Hepatocyte (in vitro differentiated cells): ENCODE measurements around the gene NDUFA6. TPM values are rescaled to one million over a fixed set of nuclear protein-coding genes. Genes with fewer than 3 reads are reported as not detected.
A peak's percentile ranks its signal among the peaks of the same experiment; 100 is the strongest.

Experiments used
- DNase-seq: peaks from one replicate; pipeline ENCODE4 v3.0.0-alpha.2; 2016; ENCODE audit warnings: low spot score
- H2AFZ ChIP-seq: fragments of 200-600 bp; sonication (generic); 2 replicates; pipeline ENCODE4 v1.6.0; 2016; ENCODE audit warnings: antibody characterized with exemption, mild to moderate bottlenecking
- H3K27ac ChIP-seq: fragments of 200-600 bp; sonication (generic); 2 replicates; pipeline ENCODE4 v1.5.1; 2016; ENCODE audit warnings: mild to moderate bottlenecking
- H3K27me3 ChIP-seq: fragments of 200-600 bp; sonication (generic); 2 replicates; pipeline ENCODE4 v1.6.1; 2016
- H3K36me3 ChIP-seq: fragments of 200-600 bp; sonication (generic); replicated peaks from 2 replicates; pipeline ENCODE4 v1.5.1; 2016; ENCODE audit warnings: low read depth; ENCODE audit not compliant: insufficient read depth
- H3K4me1 ChIP-seq: fragments of 200-600 bp; sonication (generic); 2 replicates; pipeline ENCODE4 v1.5.1; 2016; ENCODE audit warnings: mild to moderate bottlenecking, moderate library complexity; ENCODE audit not compliant: insufficient read depth
- H3K4me2 ChIP-seq: fragments of 200-600 bp; sonication (generic); 2 replicates; pipeline ENCODE4 v1.6.0; 2016
- H3K4me3 ChIP-seq: fragments of 200-600 bp; sonication (generic); 2 replicates; pipeline ENCODE4 v1.5.1; 2016; ENCODE audit warnings: mild to moderate bottlenecking
- H3K79me2 ChIP-seq: fragments of 200-600 bp; sonication (generic); 2 replicates; pipeline ENCODE4 v1.6.0; 2017; ENCODE audit warnings: mild to moderate bottlenecking
- H3K9me2 ChIP-seq: fragments of 200-600 bp; sonication (generic); replicated peaks from 2 replicates; pipeline ENCODE4 v1.6.0; 2017; ENCODE audit warnings: mild to moderate bottlenecking; ENCODE audit not compliant: insufficient read depth
- H3K9me3 ChIP-seq: fragments of 200-600 bp; sonication (generic); 2 replicates; pipeline ENCODE4 v1.5.1; 2016; ENCODE audit warnings: low read depth, mild to moderate bottlenecking
- H4K20me1 ChIP-seq: fragments of 200-600 bp; sonication (generic); 2 replicates; pipeline ENCODE4 v1.6.0; 2016; ENCODE audit warnings: mild to moderate bottlenecking; ENCODE audit not compliant: insufficient read depth, poor library complexity, severe bottlenecking
- EZH2 ChIP-seq: fragments of 200-600 bp; sonication (generic); IDR thresholded peaks from 2 replicates; pipeline ENCODE4 v1.6.1; 2016; ENCODE audit warnings: antibody characterized with exemption, mild to moderate bottlenecking, borderline replicate concordance
- EZH2phosphoT487 ChIP-seq: fragments of 200-600 bp; sonication (generic); IDR thresholded peaks from one replicate; pipeline ENCODE4 v1.6.1; 2018; ENCODE audit warnings: antibody characterized with exemption, mild to moderate bottlenecking, low read depth, moderate library complexity; ENCODE audit not compliant: unreplicated experiment, severe bottlenecking
- WGBS: methylation state at CpG from one replicate; pipeline ENCODE4 v1.1.6; 2016; ENCODE audit warnings: low lambda C conversion rate; ENCODE audit errors: missing lambda C conversion rate; 5-methylcytosine and 5-hydroxymethylcytosine counted together
- polyA plus RNA-seq: library from polyadenylated mRNA; unstranded; fragments of >200 nt; fragmentation: Nextera tagmentation; extraction: Ambion mirVana; gene quantifications from 2 replicates; pipeline ENCODE4 v1.2.1, GENCODE V29; 2016
- total RNA-seq: library from RNA; depleted of rRNA; stranded (reverse); fragments of >200 nt; gene quantifications from 2 replicates; pipeline ENCODE4 v1.2.3, GENCODE V29; 2014
- TF ChIP-seq, protein P1 (sequence below): fragments of 200-600 bp; sonication (generic); IDR thresholded peaks from 2 replicates; pipeline ENCODE4 v1.5.1; 2016; ENCODE audit warnings: antibody characterized with exemption, mild to moderate bottlenecking; ENCODE audit not compliant: poor library complexity

NDUFA6 gene
- total and polyA plus RNA-seq, 2 experiments from 2014 or later, result 97.4 to 183 TPM

DNA sequence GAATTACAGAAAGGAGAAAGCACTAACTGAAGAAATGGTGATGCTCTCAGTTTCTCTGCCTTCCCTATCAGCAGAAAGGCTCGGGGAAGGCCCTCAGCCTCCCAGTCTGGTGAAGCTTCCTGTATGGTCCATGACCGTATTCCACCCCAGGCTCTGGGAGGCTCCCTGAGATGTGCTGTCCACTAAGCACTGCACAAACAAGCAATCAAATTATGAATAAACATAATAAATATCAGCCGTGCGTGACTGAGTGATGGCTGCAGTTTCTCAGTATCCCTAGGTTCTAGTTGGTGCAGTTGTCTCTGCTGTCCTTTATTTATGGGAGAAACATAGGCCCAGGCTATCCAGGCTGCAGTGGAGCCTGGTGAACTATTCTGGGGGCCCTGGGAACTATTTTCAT is 7.5 kb downstream of the NDUFA6 start:
- 94% methylated on average over 4 of the region's 4 CpGs for WGBS
- Histone ChIP-seq H3K36me3 (no peaks in the 10 kb centered on the region), H3K27me3 (no peaks in the 10 kb centered on the region), H2AFZ (no peak overlapping the region), H3K4me1 (peaks cover 15% of the 10 kb centered on the region), H3K79me2 (peaks cover 71% of the 10 kb centered on the region), H3K4me3 (no peak overlapping the region), H3K9me2 (no peaks in the 10 kb centered on the region), H3K9me3 (no peaks in the 10 kb centered on the region), H4K20me1 (peaks cover 7% of the 10 kb centered on the region), H3K27ac (no peak overlapping the region), H3K4me2 (no peak overlapping the region)
- no peak for DNase-seq
- TF ChIP-seq EZH2phosphoT487 (no peak), EZH2 (no peak)
- TF ChIP-seq, protein P1, sequence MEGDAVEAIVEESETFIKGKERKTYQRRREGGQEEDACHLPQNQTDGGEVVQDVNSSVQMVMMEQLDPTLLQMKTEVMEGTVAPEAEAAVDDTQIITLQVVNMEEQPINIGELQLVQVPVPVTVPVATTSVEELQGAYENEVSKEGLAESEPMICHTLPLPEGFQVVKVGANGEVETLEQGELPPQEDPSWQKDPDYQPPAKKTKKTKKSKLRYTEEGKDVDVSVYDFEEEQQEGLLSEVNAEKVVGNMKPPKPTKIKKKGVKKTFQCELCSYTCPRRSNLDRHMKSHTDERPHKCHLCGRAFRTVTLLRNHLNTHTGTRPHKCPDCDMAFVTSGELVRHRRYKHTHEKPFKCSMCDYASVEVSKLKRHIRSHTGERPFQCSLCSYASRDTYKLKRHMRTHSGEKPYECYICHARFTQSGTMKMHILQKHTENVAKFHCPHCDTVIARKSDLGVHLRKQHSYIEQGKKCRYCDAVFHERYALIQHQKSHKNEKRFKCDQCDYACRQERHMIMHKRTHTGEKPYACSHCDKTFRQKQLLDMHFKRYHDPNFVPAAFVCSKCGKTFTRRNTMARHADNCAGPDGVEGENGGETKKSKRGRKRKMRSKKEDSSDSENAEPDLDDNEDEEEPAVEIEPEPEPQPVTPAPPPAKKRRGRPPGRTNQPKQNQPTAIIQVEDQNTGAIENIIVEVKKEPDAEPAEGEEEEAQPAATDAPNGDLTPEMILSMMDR, result no peak

DNA sequence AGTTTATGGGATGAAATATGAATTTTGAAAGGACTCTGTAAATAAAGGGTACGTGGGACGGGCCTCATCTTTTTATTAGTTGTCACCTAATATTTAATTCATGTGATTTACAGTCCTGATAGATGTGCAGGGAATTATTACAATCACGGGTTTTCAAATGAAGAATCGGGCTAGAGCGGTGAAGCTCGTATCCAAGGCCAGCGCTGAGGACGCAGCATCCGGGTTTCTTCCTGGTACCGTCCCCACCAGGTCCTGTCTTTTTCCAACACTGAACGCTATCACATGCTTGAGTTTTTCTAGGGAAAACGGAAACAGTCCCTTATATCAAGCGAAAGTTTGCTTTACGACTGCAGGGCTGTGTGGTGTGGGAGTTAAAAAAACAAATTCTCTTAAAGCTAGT is 10.3 kb downstream of the NDUFA6 start:
- no peaks in the 10 kb centered on the region for H3K27me3 ChIP-seq

DNA sequence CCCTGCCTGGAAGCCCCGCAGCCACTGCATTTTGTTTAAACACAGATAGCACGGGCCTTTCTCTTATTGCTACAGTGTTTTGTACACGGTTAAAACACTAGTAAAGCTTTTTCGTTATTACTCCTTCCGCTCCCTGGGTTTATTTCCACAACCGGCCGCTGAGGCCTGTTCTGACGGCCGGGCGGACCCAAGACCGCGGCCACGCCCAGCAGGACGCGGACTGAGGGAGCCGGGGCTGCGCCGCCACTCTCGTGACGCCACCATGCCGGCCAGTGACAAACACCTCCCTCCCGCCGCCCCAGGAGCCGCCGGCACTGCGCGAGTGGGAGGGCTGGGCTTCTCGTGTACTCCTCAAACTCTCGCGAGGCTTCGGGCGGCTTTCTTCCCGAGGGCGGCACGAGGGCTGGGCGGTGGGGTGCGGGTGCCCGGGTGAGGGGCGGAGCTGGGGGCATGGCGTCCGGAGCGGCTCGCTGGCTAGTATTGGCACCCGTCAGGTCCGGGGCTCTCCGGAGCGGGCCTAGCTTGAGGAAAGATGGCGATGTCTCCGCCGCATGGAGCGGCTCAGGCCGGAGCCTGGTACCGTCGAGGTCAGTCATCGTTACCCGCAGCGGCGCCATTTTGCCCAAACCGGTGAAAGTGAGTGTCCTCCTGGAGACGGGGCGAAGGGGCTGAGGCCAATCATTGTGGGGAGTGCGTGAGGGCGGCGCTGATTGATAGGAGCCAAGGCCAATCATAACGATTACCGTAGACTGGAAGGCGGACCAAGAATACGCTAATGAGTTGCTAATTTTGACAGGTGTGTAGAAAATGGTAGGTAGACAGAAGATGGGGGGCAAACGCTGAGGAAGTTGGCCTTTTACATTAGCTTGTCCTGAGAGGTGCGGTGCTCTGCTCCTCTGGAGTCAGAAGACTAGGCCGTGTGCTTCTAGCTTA is 11.0 kb downstream of the NDUFA6 start, which contains the start of gene SMDT1:
Gene SMDT1 (plus strand): TSS at position 382 of the 933 bp plus-strand sequence. CDS start 69 bp downstream, at position 451.
- Histone ChIP-seq H3K36me3 (no peaks in the 10 kb centered on the region), H3K4me1 (peaks cover 15% of the 10 kb centered on the region), H3K27ac (peak within 1 kb of the TSS; percentile 98), H4K20me1 (no peaks in the 10 kb centered on the region), H3K79me2 (peaks cover 39% of the 10 kb centered on the region), H3K9me2 (no peaks in the 10 kb centered on the region), H3K4me3 (peak within 1 kb of the TSS; percentile 70), H2AFZ (peak within 1 kb of the TSS; percentile 80), H3K27me3 (no peaks in the 10 kb centered on the region), H3K4me2 (peak within 1 kb of the TSS; percentile 81), H3K9me3 (no peaks in the 10 kb centered on the region)
- peak; percentile 100 for DNase-seq
- TF ChIP-seq EZH2, result no peak
- no peak for TF ChIP-seq EZH2phosphoT487
- TF ChIP-seq, protein P1, result no peak
- 1% methylated on average over 62 of the region's 71 CpGs for WGBS

More for the DNA sequence above, 10.3 kb downstream of the NDUFA6 start:
- Histone ChIP-seq H3K27ac (peak overlapping the region; percentile 98), H3K79me2 (peaks cover 46% of the 10 kb centered on the region), H3K9me3 (no peaks in the 10 kb centered on the region), H3K36me3 (no peaks in the 10 kb centered on the region), H4K20me1 (no peaks in the 10 kb centered on the region), H3K9me2 (no peaks in the 10 kb centered on the region), H3K4me3 (peak overlapping the region; percentile 70), H2AFZ (peak overlapping the region; percentile 36), H3K4me2 (peak overlapping the region; percentile 81), H3K4me1 (peaks cover 15% of the 10 kb centered on the region)
- TF ChIP-seq, protein P1, result no peak
- DNase-seq, result peak; percentile 63
- 11% methylated on average over 14 of the region's 14 CpGs for WGBS
